GM21717 (cell line): ENCODE data around the gene ANTKMT.

Experiments
- ATAC-seq: cut with Tn5 transposase; IDR thresholded peaks from one replicate; pipeline ENCODE4 v1.9.1; 2021; ENCODE audit warnings: mild to moderate bottlenecking, moderate library complexity; ENCODE audit not compliant: unreplicated experiment

Gene ANTKMT

DNA sequence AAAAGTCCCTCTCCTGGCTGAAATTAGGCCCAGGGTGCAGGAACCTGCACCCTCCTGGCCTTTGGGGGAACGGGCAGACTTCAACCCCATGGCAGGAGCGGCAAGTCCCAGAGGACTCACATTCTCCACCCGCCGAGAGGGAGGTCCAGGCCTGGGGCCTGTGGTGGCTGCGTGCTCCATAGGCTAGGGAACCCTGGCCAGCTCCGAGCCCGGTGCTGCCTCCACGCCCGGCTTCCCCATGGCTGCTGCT is 5.2 kb downstream of the ANTKMT start:
- ATAC-seq = no peak

DNA sequence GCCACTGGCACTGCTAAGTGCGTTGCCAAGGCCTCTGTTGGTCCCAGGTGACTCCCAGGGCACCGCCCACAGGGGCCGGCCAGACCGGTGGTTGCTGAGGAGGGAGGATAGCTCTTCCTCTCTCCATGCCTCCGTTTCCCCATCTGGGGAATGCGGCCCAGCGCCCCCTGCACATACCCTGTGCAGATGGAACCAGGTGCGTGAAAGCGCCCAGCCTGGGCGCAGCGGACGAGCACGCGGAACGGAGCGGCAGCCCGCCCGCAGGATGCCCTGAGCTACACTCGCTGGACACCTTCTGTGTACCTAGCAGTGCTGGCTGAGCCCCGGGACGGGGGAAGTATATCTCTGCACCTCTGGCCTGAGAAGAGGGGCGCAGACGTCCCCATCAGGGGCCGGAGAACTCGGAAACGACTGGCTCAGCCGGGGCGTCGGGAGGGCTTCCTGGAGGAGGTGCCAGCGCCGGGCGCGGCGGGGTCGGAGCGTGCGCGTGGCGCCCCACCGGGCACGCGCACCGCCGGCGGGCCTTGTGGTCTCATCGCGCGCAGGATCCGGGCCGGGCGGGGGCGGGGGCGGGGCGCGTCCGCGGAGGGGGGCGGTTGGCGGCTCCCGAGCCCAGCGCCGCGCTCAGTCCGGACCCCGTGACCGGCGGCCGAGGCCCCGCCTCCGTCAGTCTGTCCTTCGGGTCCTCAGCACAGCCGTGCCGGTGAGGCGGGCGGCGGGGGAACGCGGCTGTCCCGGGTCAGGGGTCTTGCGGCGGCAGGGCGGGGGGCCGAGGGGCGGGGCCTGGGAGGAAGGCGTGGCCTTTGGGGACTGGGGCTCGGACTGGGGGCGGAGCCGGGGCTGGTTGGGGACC is 5.7 kb downstream of the ANTKMT start, which contains the start of the genes CCDC78 and HAGHL:
CCDC78 (minus strand) TSS at position 6 of the 853 bp plus-strand sequence. CDS start 76 bp downstream, outside the sequence.
HAGHL (plus strand) TSS at position 669 of the 853 bp plus-strand sequence. CDS start 404 bp downstream, outside the sequence.
- ATAC-seq = no peak

DNA sequence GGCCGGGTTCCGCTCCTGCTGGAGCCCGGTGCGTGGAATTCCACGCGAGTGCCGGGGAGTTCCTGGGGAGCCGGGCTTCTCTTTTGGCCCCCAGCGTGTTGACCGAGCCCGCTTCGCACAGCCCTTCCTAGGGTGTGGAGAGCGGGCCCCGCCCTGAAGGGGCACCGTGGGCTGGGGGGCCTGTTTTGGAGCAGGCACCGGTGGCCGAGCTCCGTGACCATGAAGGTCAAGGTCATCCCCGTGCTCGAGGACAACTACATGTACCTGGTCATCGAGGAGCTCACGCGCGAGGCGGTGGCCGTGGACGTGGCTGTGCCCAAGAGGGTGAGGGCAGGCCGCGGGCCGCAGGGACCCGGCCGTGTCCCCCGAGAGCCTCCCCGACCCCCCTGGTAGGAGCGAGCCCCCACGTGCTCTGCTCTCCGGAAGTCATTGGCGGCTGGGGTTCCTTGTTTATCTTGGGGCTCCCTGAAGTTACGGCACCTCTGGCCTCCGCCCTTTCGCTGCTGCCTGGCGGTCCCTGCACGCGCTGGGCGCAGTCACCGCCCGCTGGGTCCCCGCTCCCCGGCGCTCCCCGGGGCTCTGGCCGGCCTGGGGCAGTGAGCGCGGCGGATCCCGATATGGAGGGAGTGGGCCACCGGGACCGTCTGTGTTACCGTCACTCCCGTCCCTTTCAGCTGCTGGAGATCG is 6.5 kb downstream of the ANTKMT start:
- no peak for ATAC-seq

DNA sequence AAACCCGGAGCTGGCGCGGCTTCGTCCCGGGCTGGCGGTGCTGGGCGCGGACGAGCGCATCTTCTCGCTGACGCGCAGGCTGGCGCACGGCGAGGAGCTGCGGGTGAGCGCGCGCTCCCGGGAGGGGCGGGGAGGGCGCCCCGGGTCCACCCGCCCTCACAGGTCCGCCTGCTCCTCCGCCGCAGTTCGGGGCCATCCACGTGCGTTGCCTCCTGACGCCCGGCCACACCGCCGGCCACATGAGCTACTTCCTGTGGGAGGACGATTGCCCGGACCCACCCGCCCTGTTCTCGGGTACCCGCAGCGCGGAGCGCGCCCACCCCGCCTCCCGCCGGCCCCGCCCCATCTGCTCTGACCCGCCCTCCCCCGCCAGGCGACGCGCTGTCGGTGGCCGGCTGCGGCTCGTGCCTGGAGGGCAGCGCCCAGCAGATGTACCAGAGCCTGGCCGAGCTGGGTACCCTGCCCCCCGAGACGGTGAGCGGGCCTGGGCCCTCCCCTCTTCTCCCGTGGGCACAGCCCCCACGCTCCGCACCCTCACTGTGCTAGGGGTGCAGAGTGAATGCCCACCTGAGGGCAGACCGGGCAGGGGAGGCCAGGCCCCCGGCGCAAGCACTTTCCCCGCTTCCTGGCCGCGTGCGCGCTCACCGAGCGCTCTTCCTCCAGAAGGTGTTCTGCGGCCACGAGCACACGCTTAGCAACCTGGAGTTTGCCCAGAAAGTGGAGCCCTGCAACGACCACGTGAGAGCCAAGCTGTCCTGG is 7.4 kb downstream of the ANTKMT start:
- ATAC-seq = no peak

DNA sequence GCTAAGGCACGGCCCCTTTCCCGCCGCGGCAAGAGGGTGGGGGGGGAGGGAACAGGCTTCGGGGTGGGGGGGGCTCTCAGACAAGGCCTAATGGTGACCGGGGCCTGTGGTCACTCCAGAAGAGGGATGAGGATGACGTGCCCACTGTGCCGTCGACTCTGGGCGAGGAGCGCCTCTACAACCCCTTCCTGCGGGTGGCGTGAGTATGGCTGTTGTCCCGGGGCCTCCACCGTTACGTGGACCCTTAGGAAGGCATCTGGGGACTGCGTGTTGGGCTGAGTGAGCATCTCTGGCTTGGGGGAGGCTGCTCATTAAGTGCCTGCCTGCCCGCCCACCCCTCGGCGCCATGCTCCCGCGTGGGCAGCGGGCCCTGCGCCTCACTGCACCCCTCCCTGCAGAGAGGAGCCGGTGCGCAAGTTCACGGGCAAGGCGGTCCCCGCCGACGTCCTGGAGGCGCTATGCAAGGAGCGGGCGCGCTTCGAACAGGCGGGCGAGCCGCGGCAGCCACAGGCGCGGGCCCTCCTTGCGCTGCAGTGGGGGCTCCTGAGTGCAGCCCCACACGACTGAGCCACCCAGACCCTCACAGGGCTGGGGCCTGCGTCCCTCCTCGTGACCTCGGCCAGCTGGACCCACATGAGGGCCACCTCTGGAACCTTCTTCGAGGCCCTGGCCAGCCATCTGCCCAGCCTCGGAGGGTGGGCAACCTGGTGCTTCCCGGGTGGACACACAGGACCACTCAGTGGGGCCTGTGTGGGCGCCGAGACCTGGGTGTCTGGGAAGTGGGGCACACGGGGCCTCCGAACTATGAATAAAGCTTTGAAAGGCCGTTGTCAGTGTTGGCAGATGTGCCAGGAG is 8.2 kb downstream of the ANTKMT start:
- no peak for ATAC-seq

DNA sequence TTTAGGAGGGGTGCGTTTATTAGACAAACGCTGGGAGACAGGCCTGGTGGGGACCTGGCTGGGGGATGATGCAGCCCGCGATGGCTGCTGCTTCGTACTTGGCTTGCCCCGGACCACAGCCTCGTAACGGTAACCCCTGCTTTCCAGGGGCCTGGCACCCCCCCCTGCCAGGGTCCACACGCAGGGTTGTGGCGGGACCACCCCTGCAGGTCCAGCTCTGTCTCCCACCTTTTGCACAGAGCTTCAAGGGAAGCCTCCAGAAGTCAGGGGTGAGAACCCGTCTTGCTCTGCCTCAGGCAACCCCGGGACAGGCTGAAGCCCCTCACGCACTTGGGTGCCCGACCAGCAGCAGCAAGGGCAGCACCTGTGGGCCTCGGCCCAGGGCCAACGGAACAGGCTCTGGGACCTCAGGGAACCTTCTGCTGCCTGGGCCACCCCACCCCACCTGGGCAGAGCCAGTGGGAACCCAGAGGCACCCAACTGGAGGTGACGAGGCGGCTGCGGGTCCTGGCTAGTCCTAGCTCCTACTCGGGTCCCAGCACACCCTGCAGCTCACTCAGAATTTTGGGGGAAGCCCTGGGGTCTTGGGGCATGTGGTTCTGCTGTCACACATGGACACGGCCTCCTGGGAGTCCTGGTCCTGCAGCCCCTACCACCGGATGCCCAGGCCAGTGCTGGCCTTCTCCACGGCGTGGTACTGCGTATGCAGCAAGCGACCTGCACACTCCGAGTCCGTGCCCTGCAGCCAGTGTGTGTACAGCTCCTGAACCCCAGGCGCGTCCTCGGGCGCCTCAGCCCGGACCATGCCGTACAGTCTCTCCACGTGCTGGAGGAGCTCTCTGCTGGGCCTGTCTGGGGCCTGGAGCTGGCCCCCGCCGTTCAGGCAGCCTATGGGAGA is 9.1 kb downstream of the ANTKMT start:
- no peak for ATAC-seq

DNA sequence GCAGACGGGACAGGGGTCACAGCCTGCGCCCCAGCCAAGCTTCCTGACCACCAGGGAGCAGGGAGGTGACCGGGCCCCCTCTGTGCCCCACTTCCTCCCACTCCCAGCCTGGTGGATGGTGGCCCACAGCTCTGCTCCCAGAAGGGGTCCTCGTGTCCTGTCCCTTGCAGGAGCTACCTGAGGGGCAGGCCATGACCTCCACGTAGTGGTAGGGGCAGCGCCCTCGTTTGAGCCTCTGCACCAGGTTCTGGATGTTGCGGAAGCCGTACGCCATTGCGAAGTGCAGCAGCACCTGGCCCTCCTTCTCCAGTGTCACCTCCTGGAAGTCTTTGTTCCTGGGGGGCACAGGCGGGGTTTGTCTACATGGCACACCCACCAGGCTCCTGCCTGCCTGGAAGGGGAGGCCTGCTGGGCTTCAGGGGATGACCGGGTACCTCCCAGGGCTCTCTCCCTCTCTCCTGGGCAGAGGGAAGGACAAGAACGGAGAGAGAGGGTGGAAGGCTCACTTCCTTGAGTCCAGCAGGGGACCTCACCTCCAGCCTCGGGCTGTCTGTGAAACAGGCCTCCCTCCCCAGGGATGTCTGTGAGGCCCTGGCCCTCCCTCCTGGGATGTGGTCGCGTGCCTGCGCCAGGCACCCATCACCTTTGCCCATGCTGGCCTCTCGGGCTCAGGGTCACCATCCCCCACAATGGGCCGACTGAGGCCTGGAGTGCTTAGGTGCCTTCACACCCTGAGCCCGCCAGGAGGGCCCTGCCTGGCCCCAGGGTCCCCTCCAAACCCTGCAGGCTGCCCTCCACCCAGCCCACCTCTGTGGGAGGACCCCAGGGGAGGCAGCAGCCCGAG is 9.9 kb downstream of the ANTKMT start:
- no peak for ATAC-seq

DNA sequence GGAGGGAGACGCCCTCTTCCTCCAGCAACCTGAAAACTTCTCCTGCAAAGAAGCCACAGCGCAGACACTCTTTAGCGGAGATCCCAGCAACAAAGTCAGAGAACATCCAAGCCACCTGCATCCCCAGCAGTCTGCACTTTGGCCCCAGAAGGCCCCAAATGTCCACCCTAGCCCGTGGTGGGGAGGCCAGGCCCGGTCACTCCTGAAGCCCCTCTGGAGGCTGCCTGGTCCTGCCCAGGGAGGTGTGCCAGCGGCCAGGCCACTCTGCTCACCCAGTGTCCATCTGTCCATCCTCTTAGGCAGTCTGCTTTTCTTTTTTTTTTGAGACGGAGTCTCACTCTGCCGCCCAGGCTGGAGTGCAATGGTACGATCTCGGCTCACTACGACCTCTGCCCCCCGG is 11.4 kb downstream of the ANTKMT start:
- no peak for ATAC-seq

DNA sequence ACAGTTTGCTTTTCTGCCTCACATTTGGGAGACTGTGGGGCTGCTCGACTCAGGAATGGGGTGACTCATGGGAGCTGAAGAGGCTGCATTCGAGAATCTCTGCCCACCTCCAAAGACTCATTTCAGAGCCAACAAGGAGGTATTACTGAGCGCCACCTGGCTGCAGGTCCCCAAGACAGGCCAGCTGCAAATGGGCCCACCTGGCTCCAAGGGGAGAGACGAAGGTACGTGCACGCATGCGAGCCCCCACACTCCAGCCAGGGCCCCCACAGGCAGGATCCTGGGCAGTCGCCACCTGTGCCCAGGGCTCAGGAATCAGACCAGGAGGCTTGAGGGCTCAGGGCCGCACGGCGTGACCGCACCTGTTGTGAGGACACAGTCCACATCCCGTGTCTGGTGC is 12.0 kb downstream of the ANTKMT start:
- ATAC-seq = no peak

DNA sequence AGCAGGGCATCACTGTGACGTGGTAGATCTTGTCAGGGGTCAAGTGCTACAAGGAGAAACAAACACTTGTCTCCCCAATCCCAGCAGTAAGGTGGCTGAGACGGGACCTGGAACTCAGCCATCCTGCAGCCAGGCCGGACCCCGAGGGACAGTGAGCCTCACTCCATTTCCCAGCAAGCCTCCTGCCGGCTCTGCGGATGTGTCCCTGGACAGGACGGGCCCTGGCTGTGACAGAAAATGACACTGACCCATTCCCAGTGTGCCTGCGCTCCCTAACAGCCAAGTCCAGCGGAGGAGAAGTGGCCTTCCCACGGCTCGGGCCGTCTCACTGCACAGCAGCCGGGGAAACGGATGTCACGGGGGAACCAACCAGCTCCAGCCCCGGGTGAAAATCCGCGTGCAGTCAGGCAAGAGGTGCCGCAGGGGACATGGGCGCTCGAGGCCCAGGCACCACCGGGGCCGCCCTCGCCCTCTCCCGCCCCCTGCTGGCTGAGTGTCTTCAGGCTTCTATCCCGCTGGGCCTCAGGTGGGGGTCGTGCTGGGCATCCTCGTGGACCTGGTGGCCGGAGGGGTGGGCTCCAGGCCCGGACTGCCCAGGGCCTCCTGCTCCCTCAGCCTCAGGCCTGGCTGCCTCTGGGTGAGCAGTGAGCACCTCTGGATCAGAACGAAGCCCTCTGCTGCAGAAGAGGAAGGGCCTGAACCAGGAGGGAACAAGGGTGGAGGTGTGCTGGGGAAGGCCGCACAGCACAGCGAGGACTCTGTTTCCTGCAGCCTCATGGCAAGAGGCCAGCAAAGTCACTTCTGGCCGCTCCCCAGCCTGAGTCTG is 12.6 kb downstream of the ANTKMT start:
- ATAC-seq = no peak

DNA sequence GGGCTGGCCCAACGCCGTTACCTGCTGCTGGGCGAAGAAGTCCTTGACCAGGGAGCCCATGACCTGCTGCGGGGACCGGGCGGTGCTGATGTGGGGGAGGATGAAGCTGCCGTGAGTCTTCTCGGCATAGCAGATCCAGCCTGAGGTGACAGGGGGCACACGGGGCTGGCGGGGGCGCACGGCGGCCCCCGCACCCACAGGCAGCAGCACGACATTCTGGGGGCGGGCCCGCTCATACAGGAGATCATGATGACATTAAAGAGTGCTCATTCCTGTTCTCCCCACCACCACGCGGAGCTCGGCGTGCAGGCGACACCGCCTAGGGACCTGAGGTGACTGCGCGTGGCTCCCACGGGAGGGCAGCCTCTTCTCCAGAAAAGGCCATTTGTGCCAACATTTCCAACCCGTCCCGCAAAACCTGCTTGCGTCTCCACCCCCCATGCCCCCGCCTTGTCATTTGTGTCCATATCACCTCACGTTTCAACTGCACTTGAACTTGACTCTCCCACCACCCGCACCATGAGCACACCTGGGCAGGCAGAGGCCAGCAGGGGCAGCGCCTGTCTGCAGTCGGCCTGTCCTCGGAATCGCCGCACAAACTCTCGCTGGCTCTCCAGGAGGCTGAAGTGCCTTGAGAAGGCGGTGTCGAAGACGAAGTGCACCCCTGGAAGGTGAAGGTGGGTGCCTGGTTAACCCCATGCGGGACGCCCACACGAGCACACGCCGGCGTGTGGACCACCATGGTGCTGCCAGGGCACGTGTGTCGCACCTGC is 13.4 kb downstream of the ANTKMT start:
- no peak for ATAC-seq

DNA sequence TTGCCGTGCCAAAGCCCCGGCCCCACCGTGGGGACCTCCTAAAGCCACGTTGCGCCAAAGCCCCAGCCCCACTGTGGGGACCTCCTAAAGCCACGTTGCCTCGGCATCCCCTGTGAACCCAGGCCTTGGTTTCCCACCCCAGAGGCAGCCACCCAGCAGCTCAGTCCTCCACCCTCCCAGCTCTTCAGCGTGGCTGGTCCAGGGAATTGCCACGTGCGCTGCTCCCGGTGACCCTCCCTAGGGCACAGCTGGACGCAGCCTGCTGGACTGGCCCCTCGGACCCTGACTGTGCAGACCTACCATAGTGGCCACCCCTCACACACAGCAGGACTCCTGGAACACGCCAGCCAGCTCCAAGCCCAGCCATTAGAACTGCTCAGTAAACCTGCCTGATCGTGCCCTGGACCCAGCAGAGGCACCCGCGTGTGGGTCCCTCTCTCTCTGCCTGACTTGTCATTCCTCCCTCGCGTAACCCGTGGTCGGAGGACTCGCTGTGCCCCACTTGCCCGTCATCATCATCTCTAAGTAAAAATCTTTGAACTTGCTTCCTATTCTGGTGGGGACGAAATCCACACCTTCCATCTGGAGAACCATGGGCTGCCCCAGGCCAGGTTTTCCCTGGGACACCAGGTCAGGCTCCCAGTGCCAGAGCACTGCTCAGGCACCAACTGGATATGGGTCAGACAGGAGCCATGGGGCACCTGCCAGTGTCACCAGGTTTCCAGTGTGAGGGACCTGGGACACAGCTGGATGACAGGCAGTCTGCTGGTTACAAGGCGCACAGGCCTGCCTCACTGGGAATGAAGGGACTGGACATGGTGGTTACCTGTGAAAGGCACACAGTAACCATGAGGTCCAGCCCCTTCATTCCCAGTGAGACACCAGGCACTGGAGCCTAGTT is 14.3 kb downstream of the ANTKMT start:
- ATAC-seq = no peak

DNA sequence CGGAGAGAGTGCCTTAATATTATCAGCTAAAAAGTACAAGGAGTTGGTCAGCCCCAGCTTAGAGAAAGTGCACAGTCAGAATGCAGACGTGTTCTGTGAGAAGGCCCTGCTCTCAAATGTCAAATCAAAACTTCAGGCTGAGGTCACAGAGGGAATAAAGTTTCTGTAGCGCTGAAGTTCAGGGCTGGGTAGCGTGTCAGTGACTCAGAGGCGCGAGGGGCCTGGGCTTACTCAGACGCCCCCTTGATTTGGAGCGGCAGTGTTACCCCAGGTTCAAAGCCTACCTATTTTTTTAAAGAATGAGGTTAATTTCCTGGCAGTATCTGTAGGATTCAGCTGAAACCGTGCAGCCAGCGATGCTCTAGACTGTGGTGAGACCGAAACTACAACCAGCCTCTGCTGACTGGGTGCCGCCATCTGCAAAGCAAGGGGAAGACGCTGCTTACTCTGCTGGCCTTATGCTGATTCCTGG is 15.1 kb downstream of the ANTKMT start:
- no peak for ATAC-seq

DNA sequence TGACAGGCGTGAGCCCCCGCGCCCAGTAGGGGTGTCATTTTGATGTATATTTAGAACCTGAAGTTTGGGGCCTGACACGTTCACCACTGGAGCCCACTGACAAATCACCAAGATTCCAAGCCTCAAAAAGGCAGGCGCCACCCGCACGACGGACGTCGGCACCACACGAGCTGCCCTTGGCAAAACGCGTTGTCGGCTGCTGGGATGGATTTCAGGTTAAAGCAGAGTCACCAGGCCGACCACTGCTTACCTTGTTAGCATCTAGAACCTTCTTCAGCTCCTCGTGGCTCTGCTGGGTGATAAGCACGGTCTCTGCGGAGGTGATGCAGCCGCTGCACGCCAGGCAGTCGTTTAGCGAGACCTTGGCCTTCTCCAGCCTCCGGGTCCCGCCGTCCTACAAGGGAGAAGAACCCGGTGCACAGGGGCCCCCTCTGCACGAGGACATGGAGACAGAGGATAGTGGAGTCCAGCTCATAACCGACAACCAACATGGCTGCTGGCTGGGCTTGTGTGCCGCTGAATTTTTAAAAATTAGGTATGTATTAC is 16.1 kb downstream of the ANTKMT start:
- ATAC-seq = no peak

DNA sequence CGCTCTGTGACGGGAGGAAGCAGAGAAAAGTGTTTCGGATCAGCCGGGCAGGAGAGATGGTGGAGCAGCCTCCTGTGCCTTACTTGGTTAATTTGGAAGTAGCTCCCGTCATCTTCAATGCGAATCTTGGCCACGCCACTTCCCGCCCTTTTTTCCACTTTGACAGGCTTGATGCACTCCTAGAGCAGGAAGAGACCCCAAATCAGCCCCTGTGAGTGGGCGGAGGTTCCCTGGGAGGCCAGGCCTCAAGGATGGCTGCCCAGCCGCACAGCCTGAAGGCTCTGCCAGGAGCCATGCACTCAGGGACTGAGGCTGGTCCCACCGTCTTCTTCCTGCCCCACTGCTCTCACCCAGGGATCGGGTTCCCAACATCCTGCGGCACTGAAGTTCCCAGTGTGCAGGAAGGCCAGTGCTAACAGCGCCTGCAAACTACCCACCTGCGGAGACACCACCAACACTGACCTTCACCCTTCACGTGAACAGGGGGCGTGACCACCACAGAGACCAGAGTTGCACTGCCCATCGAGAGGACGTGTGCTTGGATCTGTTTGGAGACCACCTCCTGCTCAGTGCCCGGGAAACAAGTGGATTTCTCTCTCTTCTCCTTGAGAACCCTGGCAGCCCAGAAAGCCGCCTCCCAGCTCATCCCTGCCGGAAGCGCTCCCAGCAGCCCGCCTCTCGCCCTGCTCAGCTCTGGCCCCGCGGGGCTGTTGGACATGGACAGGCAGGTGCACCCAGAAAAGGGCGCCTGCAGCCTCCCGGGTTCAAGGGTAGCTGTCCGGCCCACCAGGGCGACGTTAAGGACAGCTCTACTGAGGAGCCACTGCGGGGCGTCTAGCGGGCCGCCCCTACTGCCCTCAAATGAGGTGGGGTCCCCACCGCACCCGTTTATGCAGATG is 18.9 kb downstream of the ANTKMT start:
- no peak for ATAC-seq
